Naive thymus-derived CD8-positive, alpha-beta T cell (primary cell): ENCODE results near the gene CETN3. TPM values are rescaled to one million over a fixed set of nuclear protein-coding genes. Genes with fewer than 3 reads are reported as not detected.

Experiments
- ATAC-seq, 2 donors: fragments of 150-1000 bp; cut with Tn5 transposase in 1 of 2; sonication (Bioruptor Pico), chemical (Tn5 transposase) in 1 of 2; 1 replicate in 1 of 2; 2 replicates in 1 of 2; pipeline ENCODE4 v1.10.0; 2021; ENCODE audit warnings: mild to moderate bottlenecking in 2 of 2, moderate library complexity in 2 of 2
- POLR2A ChIA-PET: fragments of 350-600 bp; sonication (Branson Sonifier 250); formaldehyde crosslinking; loops from one replicate; lab custom pipeline; 2021; ENCODE audit warnings: antibody characterized with exemption; lab: Charles Lee
- DNase-seq, 10 donors: peaks; one replicate each; pipeline versions ENCODE4 v3.0.0 to v3.0.0-alpha.2; 2020 to 2022
- H3K27ac Mint-ChIP-seq, 10 donors: one replicate each; pipeline ENCODE4 v1.8.0; 2020 to 2022; ENCODE audit warnings: mild to moderate bottlenecking in 10 of 10, mixed read lengths in 10 of 10, moderate library complexity in 4 of 10, inconsistent platforms in 1 of 10
- H3K27me3 Mint-ChIP-seq, 5 donors: one replicate each; pipeline ENCODE4 v1.8.0; 2021 to 2022; ENCODE audit warnings: mixed read lengths in 5 of 5
- H3K36me3 Mint-ChIP-seq, 3 donors: one replicate each; pipeline ENCODE4 v1.8.0; 2020 to 2022; ENCODE audit warnings: mixed read lengths in 3 of 3, mild to moderate bottlenecking in 2 of 3, inconsistent platforms in 1 of 3
- H3K4me1 Mint-ChIP-seq, 4 donors: one replicate each; pipeline ENCODE4 v1.8.0; 2021 to 2022; ENCODE audit warnings: mixed read lengths in 4 of 4
- H3K4me3 Mint-ChIP-seq, 10 donors: one replicate each; pipeline ENCODE4 v1.8.0; 2020 to 2022; ENCODE audit warnings: mild to moderate bottlenecking in 10 of 10, mixed read lengths in 10 of 10, moderate library complexity in 6 of 10, inconsistent platforms in 1 of 10
- H3K9me3 Mint-ChIP-seq, 9 donors: one replicate each; pipeline ENCODE4 v1.8.0; 2020 to 2022; ENCODE audit warnings: mixed read lengths in 9 of 9, mild to moderate bottlenecking in 3 of 9, inconsistent platforms in 1 of 9, moderate library complexity in 1 of 9
- polyA plus RNA-seq, 3 donors: library from polyadenylated mRNA; unstranded; fragments of 300-500 nt; fragmentation: Illumina TruSeq; gene quantifications; one replicate each; pipeline ENCODE4 v1.2.3, GENCODE V29; 2021
- total RNA-seq, 8 experiments: library from RNA in 2 of 8; stranded (reverse) in 2 of 8; gene quantifications; one replicate each; pipeline ENCODE4 v1.2.3 and lab custom pipeline; 2021 to 2026

Gene CETN3
- total RNA-seq (10 to 100 TPM; 17.6 to 22.8 TPM), polyA plus RNA-seq (10 to 100 TPM; 19.0 to 33.0 (median 26.7) TPM), total RNA-seq (lab: John Stamatoyannopoulos, UW) (5.4 to 19.3 (median 15.3) reads per million in 6 experiments)

DNA sequence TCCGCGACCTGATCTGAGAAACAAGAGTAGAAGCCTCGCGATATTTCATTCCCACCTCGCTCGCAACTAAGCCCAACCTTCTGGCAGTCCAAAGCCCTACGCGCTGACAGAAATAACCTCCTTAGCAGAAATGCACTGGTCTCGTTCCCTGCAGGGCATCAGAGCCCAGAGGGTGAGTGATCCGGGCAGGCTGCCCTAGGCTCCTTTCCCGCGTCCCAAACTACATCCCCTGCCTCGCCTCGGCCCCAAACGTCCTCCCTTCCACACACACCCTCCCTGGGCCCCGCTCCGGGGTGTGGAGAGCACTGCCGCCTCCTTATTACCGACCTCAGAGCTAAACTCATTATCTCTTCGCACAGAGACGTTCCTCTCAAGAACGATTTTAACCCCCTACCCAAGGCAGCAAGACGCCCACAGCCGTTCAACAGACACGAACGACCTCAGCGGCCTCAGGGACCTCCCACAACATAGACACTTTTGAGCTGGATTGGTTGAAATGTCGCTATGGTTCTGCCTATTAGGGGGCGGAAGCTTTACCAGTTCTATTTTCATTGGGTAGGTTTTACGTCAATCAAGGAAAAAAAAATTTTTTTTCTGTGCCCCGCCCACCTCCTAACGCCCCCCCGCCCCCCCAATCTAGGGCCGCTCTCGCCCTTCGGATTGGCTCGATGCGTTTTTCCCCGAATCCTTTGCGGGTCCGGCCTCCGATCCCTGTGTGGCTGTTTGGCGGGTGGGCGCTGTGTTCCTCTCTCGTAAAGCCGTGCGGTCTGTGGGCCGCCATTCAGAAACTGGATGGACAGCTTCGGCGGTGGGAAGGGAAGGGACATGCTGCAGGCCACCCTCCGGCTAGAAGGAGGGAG is at the start of gene CETN3:
CETN3 (minus strand) TSS at position 439 of the 860 bp plus-strand sequence; CDS start at position 344, 95 bp downstream.
- ATAC-seq: peak; percentile 92 to 93
- peaks cover 8 to 26% (median 17%) of the 10 kb centered on the region in 4 donors for H3K4me1 Mint-ChIP-seq
- no peaks in the 10 kb centered on the region for H3K27me3 Mint-ChIP-seq
- no peak within 1 kb of the TSS for H3K4me3 Mint-ChIP-seq
- H3K9me3 Mint-ChIP-seq: no peaks in the 10 kb centered on the region
- peaks cover 0 to 22% (median 11%) of the 10 kb centered on the region in 3 donors for H3K36me3 Mint-ChIP-seq
- POLR2A ChIA-PET: interaction anchor here (0.6 to 3.7 kb wide), 11 partner anchors 10 to 1012 kb away, joined by 3 to 69 read pairs (median 6); partner anchors contain the start of genes ARRDC3, LYSMD3, MBLAC2 and POLR3G
- DNase-seq: peak; percentile 77 to 96 (median 90)
- no peak within 1 kb of the TSS for H3K27ac Mint-ChIP-seq

DNA sequence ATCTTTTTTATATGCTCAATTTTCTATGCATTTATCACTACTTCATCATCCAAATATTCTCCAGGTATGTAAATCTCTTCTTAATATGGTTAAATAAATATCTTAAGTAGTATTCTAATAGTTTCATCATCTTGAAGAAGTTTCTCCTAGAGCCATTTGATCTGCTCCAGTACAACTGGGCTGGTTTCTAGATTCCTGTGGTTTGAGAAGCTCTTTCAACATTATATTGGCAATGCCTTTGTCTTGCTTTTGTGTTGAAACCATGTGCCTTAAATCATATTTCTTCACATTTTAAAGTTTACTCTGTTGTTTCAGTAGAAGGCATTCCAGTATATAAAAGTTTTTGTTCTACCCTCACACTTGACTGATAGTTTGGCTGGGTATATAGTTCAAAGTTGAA is 37.4 kb upstream of the CETN3 start:
- H3K36me3 Mint-ChIP-seq: peaks cover 0 to 3% (median 2%) of the 10 kb centered on the region in 3 donors
- no peaks in the 10 kb centered on the region for H3K4me1 Mint-ChIP-seq
- POLR2A ChIA-PET: no interaction called here

DNA sequence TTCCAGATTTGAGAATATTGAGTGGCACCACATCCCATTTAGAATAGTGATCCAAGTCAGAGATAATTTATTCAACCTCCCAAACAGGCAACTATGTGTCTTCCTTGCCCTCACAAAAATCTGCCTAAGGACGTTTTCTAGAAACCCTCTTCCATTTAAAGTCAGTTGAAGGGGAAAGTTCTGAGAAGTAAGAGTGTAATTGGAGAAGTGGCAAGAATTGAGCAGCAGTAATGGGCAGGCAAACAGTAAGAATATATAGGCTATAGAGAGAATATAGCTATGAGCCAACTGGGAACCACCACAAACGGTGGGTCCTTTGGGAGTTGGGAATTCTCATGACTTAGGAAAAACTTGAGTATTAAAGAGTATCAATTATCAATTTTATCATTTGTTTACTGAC is 31.1 kb upstream of the CETN3 start:
- H3K27ac Mint-ChIP-seq: peak overlapping the region in 2 of 10 donors; percentile 37 to 60
- peaks cover 2 to 8% (median 6%) of the 10 kb centered on the region in 4 donors for H3K4me1 Mint-ChIP-seq
- no peaks in the 10 kb centered on the region for H3K36me3 Mint-ChIP-seq
- H3K9me3 Mint-ChIP-seq: no peaks in the 10 kb centered on the region
- peaks cover 0 to 7% (median 3%) of the 10 kb centered on the region in 5 donors for H3K27me3 Mint-ChIP-seq
- no peak for DNase-seq
- H3K4me3 Mint-ChIP-seq: peak overlapping the region in 9 of 10 donors; percentile 74 to 90 (median 86)
- no peak for ATAC-seq
- POLR2A ChIA-PET: interaction anchor here (1.6 kb wide), 2 partner anchors 34 to 89 kb away, joined by 6 to 8 read pairs; partner anchors contain the start of genes LYSMD3, MBLAC2 and POLR3G

More for the DNA sequence above, 37.4 kb upstream of the CETN3 start:
- no peak for ATAC-seq
- Mint-ChIP-seq H3K27ac (no peak overlapping the region), H3K9me3 (peaks cover 0 to 4% (median 0%) of the 10 kb centered on the region in 9 donors), H3K27me3 (peaks cover 0 to 5% (median 2%) of the 10 kb centered on the region in 5 donors), H3K4me3 (no peak overlapping the region)
- DNase-seq: no peak

DNA sequence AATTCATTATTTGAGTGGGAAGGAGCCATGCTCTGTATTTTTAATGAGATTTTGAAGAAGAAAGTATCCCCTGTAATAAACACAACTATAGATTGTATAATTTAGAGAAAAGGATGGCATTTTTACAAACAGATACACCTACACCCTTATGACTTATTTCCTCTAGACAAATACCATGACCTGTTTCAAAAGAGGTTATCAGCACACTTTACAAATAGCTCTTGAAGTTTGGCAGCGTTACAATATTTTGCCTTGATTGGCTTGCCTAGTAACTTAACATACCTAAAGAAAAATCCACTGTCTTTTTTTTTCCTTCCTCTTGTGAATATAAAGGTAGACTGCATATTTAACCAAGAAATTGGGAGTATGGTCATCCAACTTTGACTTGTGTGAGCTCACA is 28.5 kb upstream of the CETN3 start:
- Mint-ChIP-seq H3K4me3 (no peak overlapping the region), H3K36me3 (no peaks in the 10 kb centered on the region), H3K9me3 (no peaks in the 10 kb centered on the region), H3K27me3 (peaks cover 0 to 7% (median 0%) of the 10 kb centered on the region in 5 donors), H3K4me1 (peaks cover 2 to 8% (median 6%) of the 10 kb centered on the region in 4 donors), H3K27ac (peak overlapping the region in 1 of 10 donors; percentile 21)
- POLR2A ChIA-PET: interaction anchor here (1.2 kb wide), 1 partner anchor 92 kb away, joined by 4 read pairs; the partner anchor contains the start of gene LYSMD3
- ATAC-seq (no peak), DNase-seq (no peak)

GRCh38 chr5:90437663-90438062 is 28.1 kb upstream of the CETN3 start:
- no peak for ATAC-seq
- H3K9me3 Mint-ChIP-seq: no peaks in the 10 kb centered on the region
- POLR2A ChIA-PET: interaction anchor here (1.2 kb wide), 1 partner anchor 92 kb away, joined by 4 read pairs; the partner anchor contains the start of gene LYSMD3
- H3K4me3 Mint-ChIP-seq: no peak overlapping the region
- peaks cover 2 to 8% (median 6%) of the 10 kb centered on the region in 4 donors for H3K4me1 Mint-ChIP-seq
- DNase-seq: no peak
- H3K27ac Mint-ChIP-seq: no peak overlapping the region
- H3K36me3 Mint-ChIP-seq: no peaks in the 10 kb centered on the region
- H3K27me3 Mint-ChIP-seq: peaks cover 0 to 7% (median 0%) of the 10 kb centered on the region in 5 donors

DNA sequence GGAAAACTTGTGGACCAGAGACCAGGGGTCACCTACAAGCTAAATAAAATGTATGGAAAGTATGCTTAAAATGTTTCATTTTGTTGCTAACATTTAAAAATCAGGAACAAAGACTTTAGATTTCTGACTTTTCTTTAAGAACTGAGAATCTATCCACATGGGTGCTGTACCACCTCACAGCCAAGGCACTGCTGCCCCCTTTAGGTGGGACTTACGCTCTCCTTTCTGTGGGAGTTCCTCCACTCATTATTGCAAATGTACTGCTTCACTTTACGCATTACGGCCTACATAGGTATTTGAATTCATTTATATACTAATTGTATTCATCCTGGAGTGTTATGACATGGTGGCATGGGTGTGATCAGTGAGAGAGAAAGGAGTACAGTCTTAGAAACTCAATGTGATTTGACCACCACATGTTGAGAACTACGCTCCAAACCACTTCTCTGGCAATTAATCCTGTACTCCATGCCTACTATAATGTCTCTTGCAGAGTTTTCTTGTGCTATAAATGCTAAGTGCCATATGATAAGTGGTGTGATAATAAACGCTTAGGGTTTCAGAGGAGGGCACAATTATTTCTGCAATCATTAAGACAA is 24.7 kb upstream of the CETN3 start:
- ATAC-seq (peak; percentile 70 to 71), DNase-seq (peak; percentile 23 to 72 (median 48))
- Mint-ChIP-seq H3K36me3 (no peaks in the 10 kb centered on the region), H3K9me3 (no peaks in the 10 kb centered on the region), H3K4me1 (no peaks in the 10 kb centered on the region), H3K27me3 (peaks cover 0 to 9% (median 0%) of the 10 kb centered on the region in 5 donors), H3K27ac (no peak overlapping the region), H3K4me3 (no peak overlapping the region)
- POLR2A ChIA-PET: no interaction called here

DNA sequence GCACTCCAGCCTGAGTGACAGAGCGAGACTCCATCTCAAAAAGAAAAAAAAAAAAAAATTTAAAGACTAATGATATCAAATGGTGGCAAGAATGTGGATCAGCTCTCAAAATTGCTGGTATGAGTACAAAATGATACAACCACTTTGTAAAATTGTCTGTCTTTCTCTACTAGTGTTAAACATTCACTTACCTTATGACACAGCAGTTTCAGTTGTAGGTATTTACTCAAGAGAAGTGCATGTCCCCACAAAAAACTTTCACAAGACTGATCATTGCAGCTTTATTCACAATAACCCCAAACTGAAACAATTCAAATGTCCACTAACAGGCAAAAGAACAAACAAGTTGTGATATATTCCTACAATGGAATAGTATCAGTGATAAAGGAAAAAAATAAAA is 14.7 kb upstream of the CETN3 start:
- H3K9me3 Mint-ChIP-seq: no peaks in the 10 kb centered on the region
- H3K27ac Mint-ChIP-seq: no peak overlapping the region
- H3K27me3 Mint-ChIP-seq: peaks cover 7 to 25% (median 16%) of the 10 kb centered on the region in 5 donors
- DNase-seq (no peak), ATAC-seq (no peak)
- no peaks in the 10 kb centered on the region for H3K4me1 Mint-ChIP-seq
- H3K4me3 Mint-ChIP-seq: no peak overlapping the region
- peaks cover 0 to 2% (median 0%) of the 10 kb centered on the region in 3 donors for H3K36me3 Mint-ChIP-seq
- POLR2A ChIA-PET: no interaction called here

GRCh38 chr5:90421136-90421535 is 11.6 kb upstream of the CETN3 start:
- POLR2A ChIA-PET: interaction anchor here (0.6 kb wide), 1 partner anchor 961 kb away, joined by 3 read pairs; no protein-coding TSS in a partner anchor
- no peak for ATAC-seq

GRCh38 chr5:90418214-90418613 is 8.7 kb upstream of the CETN3 start:
- Mint-ChIP-seq H3K4me3 (no peak overlapping the region), H3K36me3 (peaks cover 0 to 4% (median 3%) of the 10 kb centered on the region in 3 donors), H3K27ac (no peak overlapping the region), H3K27me3 (peaks cover 5 to 36% (median 18%) of the 10 kb centered on the region in 5 donors), H3K9me3 (no peaks in the 10 kb centered on the region), H3K4me1 (no peaks in the 10 kb centered on the region)
- no peak for ATAC-seq
- no peak for DNase-seq
- POLR2A ChIA-PET: no interaction called here

More at GRCh38 chr5:90421136-90421535, 11.6 kb upstream of the CETN3 start:
- Mint-ChIP-seq H3K36me3 (peaks cover 0 to 4% (median 0%) of the 10 kb centered on the region in 3 donors), H3K27ac (no peak overlapping the region), H3K9me3 (no peaks in the 10 kb centered on the region), H3K4me1 (no peaks in the 10 kb centered on the region), H3K27me3 (peaks cover 8 to 36% (median 20%) of the 10 kb centered on the region in 5 donors), H3K4me3 (no peak overlapping the region)
- DNase-seq: no peak

- H3K27ac Mint-ChIP-seq: no peak overlapping the region
- ATAC-seq (no peak), DNase-seq (no peak)
- POLR2A ChIA-PET: interaction anchor here (0.6 to 3.7 kb wide), 10 partner anchors 11 to 973 kb away, joined by 3 to 69 read pairs (median 6); partner anchors contain the start of genes ARRDC3, LYSMD3, MBLAC2 and POLR3G
- no peaks in the 10 kb centered on the region for H3K9me3 Mint-ChIP-seq
- H3K36me3 Mint-ChIP-seq: peaks cover 3 to 17% (median 6%) of the 10 kb centered on the region in 3 donors
- no peak overlapping the region for H3K4me3 Mint-ChIP-seq
- H3K4me1 Mint-ChIP-seq: peaks cover 5 to 22% (median 15%) of the 10 kb centered on the region in 4 donors
- H3K27me3 Mint-ChIP-seq: no peaks in the 10 kb centered on the region
Observed at GRCh38 chr5:90410178-90410762, 714 bp upstream of the CETN3 start.

DNA sequence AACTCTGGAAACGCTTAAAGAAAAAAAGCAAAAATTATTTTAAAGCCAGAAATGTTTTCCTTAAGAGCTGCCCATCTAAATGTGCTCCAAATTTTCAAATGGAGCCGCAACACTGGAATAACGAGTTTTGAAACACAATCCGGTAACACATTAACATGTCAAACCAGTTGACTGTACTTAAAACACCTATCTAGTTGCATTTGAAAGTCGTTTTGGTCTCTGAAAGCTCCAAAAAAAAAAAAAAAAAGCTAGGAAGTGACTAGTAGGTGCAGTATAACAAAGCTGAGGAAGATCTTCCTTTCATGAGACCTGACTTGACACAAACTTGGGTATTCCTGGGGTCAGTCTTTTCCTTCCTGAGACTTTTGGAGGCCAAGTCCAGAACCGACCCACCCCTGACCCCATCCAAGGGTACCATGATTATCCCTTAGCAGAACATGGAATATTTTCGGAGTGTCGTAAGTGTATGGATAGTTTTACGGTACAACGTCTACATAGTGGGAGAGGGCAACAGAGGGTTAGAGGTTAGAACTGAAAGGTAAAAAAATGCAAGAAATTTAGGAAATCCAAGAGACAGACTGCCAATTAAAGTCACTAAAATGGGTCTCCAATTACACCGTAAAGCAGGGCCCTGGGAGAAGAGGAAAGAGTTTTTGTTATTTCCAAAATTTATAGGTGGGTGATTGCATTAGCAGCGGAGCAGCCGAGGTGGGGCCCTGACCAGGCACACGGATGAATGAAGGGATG is 812 bp downstream of the CETN3 start:
- DNase-seq (peak in 2 of 10 donors; percentile 2 to 4), ATAC-seq (no peak)
- Mint-ChIP-seq H3K27ac (no peak overlapping the region), H3K4me1 (peaks cover 8 to 26% (median 17%) of the 10 kb centered on the region in 4 donors), H3K9me3 (no peaks in the 10 kb centered on the region), H3K4me3 (no peak overlapping the region), H3K27me3 (no peaks in the 10 kb centered on the region), H3K36me3 (peaks cover 0 to 28% (median 11%) of the 10 kb centered on the region in 3 donors)
- POLR2A ChIA-PET: interaction anchor here (0.6 to 3.7 kb wide), 6 partner anchors 57 to 1013 kb away, joined by 3 to 69 read pairs (median 22); partner anchors contain the start of genes ARRDC3, LYSMD3, MBLAC2 and POLR3G
